Stomach (tissue), 4 donors: ENCODE data around the gene MYO18B.

Experiments
- POLR2AphosphoS5 ChIP-seq, 3 donors: sonication (generic); formaldehyde crosslinking; IDR thresholded peaks; one replicate each; pipeline ENCODE4 v1.6.1; 2016; ENCODE audit warnings: antibody characterized with exemption in 3 of 3
- TF ChIP-seq, protein P1 (sequence below), 7 experiments: fragments of 450-650 bp in 4 of 7; fragments of 200-600 bp in 3 of 7; sonication (generic) in 3 of 7; IDR thresholded peaks; one replicate each; pipeline ENCODE4 v1.5.1; 2016 to 2019; ENCODE audit warnings: antibody characterized with exemption in 7 of 7, control low read depth in 2 of 7, mild to moderate bottlenecking in 1 of 7

DNA sequence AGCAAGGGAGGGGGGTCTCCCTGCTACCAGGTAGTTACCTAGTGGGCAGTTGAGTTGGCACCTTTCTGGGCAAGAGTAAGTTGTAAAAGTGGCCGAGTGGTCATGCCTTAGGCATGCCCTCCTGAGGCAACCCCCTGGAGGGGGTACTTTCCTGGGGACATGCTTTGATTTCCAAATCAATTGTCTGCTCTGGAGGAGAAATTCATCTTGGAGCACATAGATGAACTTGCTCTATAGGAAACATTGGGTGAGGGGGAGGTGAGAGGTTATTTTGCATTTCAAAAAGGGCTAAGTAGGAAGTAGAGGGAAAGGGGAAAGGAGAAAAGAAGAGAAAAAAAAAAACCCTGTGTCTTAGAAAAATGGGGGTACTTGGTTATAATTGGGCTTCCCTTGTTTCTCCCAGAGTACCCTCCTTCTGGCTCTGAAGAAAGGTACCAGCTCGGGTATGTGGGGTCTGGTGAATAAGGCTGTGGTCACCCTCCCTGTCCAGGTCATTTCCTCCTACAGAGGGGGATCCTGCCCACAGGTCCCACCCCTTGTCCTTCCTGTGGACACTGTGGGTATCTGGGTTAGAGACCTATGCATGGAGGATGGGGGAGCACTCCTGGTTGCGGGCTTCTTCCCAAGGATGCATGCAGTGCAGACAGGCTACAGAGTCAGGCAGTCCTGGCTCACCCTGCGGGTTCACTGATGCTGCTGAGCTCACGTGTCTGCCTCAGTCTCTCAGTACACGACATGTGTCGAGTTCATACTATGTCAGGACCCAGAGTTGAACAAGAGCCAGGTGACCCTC, 193.5 kb downstream of the MYO18B start:
- no peak for TF ChIP-seq POLR2AphosphoS5 (IDR thresholded peaks at IDR 0.05)
- TF ChIP-seq, protein P1, sequence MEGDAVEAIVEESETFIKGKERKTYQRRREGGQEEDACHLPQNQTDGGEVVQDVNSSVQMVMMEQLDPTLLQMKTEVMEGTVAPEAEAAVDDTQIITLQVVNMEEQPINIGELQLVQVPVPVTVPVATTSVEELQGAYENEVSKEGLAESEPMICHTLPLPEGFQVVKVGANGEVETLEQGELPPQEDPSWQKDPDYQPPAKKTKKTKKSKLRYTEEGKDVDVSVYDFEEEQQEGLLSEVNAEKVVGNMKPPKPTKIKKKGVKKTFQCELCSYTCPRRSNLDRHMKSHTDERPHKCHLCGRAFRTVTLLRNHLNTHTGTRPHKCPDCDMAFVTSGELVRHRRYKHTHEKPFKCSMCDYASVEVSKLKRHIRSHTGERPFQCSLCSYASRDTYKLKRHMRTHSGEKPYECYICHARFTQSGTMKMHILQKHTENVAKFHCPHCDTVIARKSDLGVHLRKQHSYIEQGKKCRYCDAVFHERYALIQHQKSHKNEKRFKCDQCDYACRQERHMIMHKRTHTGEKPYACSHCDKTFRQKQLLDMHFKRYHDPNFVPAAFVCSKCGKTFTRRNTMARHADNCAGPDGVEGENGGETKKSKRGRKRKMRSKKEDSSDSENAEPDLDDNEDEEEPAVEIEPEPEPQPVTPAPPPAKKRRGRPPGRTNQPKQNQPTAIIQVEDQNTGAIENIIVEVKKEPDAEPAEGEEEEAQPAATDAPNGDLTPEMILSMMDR (IDR thresholded peaks at IDR 0.05), result no peak
